Hepatocyte (in vitro differentiated cells): Measurements from ENCODE around the gene HLF. TPM values are rescaled to one million over a fixed set of nuclear protein-coding genes. Genes with fewer than 3 reads are reported as not detected.

ENCODE experiments used
- DNase-seq: peaks from one replicate; pipeline ENCODE4 v3.0.0-alpha.2; 2016; ENCODE audit warnings: low spot score
- H2AFZ ChIP-seq: fragments of 200-600 bp; sonication (generic); 2 replicates; pipeline ENCODE4 v1.6.0; 2016; ENCODE audit warnings: antibody characterized with exemption, mild to moderate bottlenecking
- H3K27ac ChIP-seq: fragments of 200-600 bp; sonication (generic); 2 replicates; pipeline ENCODE4 v1.5.1; 2016; ENCODE audit warnings: mild to moderate bottlenecking
- H3K27me3 ChIP-seq: fragments of 200-600 bp; sonication (generic); 2 replicates; pipeline ENCODE4 v1.6.1; 2016
- H3K36me3 ChIP-seq: fragments of 200-600 bp; sonication (generic); replicated peaks from 2 replicates; pipeline ENCODE4 v1.5.1; 2016; ENCODE audit warnings: low read depth; ENCODE audit not compliant: insufficient read depth
- H3K4me1 ChIP-seq: fragments of 200-600 bp; sonication (generic); 2 replicates; pipeline ENCODE4 v1.5.1; 2016; ENCODE audit warnings: mild to moderate bottlenecking, moderate library complexity; ENCODE audit not compliant: insufficient read depth
- H3K4me2 ChIP-seq: fragments of 200-600 bp; sonication (generic); 2 replicates; pipeline ENCODE4 v1.6.0; 2016
- H3K4me3 ChIP-seq: fragments of 200-600 bp; sonication (generic); 2 replicates; pipeline ENCODE4 v1.5.1; 2016; ENCODE audit warnings: mild to moderate bottlenecking
- H3K79me2 ChIP-seq: fragments of 200-600 bp; sonication (generic); 2 replicates; pipeline ENCODE4 v1.6.0; 2017; ENCODE audit warnings: mild to moderate bottlenecking
- H3K9me2 ChIP-seq: fragments of 200-600 bp; sonication (generic); replicated peaks from 2 replicates; pipeline ENCODE4 v1.6.0; 2017; ENCODE audit warnings: mild to moderate bottlenecking; ENCODE audit not compliant: insufficient read depth
- H3K9me3 ChIP-seq: fragments of 200-600 bp; sonication (generic); 2 replicates; pipeline ENCODE4 v1.5.1; 2016; ENCODE audit warnings: low read depth, mild to moderate bottlenecking
- H4K20me1 ChIP-seq: fragments of 200-600 bp; sonication (generic); 2 replicates; pipeline ENCODE4 v1.6.0; 2016; ENCODE audit warnings: mild to moderate bottlenecking; ENCODE audit not compliant: insufficient read depth, poor library complexity, severe bottlenecking
- CTCF ChIP-seq: fragments of 200-600 bp; sonication (generic); IDR thresholded peaks from 2 replicates; pipeline ENCODE4 v1.5.1; 2016; ENCODE audit warnings: antibody characterized with exemption, mild to moderate bottlenecking; ENCODE audit not compliant: poor library complexity
- EZH2 ChIP-seq: fragments of 200-600 bp; sonication (generic); IDR thresholded peaks from 2 replicates; pipeline ENCODE4 v1.6.1; 2016; ENCODE audit warnings: antibody characterized with exemption, mild to moderate bottlenecking, borderline replicate concordance
- EZH2phosphoT487 ChIP-seq: fragments of 200-600 bp; sonication (generic); IDR thresholded peaks from one replicate; pipeline ENCODE4 v1.6.1; 2018; ENCODE audit warnings: antibody characterized with exemption, mild to moderate bottlenecking, low read depth, moderate library complexity; ENCODE audit not compliant: unreplicated experiment, severe bottlenecking
- WGBS: methylation state at CpG from one replicate; pipeline ENCODE4 v1.1.6; 2016; ENCODE audit warnings: low lambda C conversion rate; ENCODE audit errors: missing lambda C conversion rate; 5-methylcytosine and 5-hydroxymethylcytosine counted together
- polyA plus RNA-seq: library from polyadenylated mRNA; unstranded; fragments of >200 nt; fragmentation: Nextera tagmentation; extraction: Ambion mirVana; gene quantifications from 2 replicates; pipeline ENCODE4 v1.2.1, GENCODE V29; 2016
- total RNA-seq: library from RNA; depleted of rRNA; stranded (reverse); fragments of >200 nt; gene quantifications from 2 replicates; pipeline ENCODE4 v1.2.3, GENCODE V29; 2014

Gene HLF
- total and polyA plus RNA-seq, 2 experiments from 2014 or later, result 0.48 to 0.60 TPM

DNA sequence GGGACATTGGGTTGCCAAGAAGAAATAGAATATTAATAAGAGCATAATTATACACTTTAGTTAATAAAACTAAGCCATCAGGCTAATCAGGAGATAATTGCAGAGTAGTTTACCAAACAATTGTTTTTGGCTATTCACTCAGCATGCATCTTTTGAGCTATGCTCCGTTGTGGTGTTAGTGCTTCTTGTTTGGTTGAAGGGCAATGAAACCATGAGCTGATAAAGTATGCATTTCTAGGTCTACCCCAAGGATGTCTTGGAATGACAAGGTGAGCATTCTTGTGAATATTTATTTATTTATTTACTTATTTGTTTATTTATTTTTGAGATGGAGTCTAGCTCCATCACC is 6.4 kb downstream of the HLF start:
- no peak for DNase-seq
- H3K9me2 ChIP-seq, result no peaks in the 10 kb centered on the region
- H3K27ac ChIP-seq, result no peak overlapping the region
- no peak overlapping the region for H3K4me2 ChIP-seq
- no peaks in the 10 kb centered on the region for H4K20me1 ChIP-seq
- H3K4me3 ChIP-seq, result no peak overlapping the region
- no peaks in the 10 kb centered on the region for H3K79me2 ChIP-seq
- peaks cover 39% of the 10 kb centered on the region for H3K27me3 ChIP-seq
- H3K9me3 ChIP-seq, result no peaks in the 10 kb centered on the region
- no peaks in the 10 kb centered on the region for H3K4me1 ChIP-seq
- 79% methylated on average over 1 of the region's 1 CpG for WGBS
- TF ChIP-seq CTCF (no peak), EZH2 (no peak), EZH2phosphoT487 (no peak)
- H2AFZ ChIP-seq, result no peak overlapping the region
- no peaks in the 10 kb centered on the region for H3K36me3 ChIP-seq

DNA sequence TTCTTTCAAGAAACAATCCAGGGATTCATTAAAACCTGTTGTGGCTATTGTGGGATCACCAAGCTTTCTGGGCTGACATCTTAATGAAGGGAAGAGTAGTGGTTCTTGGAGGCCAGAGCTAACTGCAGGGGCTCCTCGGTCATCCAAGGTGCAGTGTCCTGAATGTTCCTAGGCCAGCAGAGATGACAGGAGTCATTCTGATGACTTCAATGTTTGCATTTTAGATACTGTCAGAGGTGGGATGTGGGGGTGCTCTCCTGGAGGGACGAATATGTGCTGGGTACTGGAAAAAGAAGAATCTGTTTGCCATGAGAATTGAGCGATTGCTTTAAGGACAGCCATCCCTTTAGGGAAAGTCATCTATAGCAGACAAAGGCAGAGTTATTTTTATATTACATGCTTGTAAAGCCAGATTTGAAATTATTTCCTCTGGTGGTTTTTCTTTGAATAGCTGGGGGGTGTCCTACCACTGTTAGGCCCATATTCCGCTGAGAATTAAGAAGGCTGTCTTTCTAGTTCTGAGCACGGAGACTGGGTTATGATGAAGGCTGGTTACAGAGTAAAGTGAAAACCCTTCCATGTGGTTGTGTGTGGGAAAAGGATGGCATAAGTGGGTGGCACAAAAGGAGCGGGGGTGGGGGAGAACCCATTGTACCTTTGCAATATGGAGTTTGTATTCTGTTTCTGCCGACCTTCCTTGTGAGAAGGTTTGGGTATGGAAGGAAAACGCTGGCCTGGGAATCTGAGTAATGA is 7.4 kb downstream of the HLF start:
- peaks cover 30% of the 10 kb centered on the region for H3K27me3 ChIP-seq
- no peaks in the 10 kb centered on the region for H3K9me2 ChIP-seq
- TF ChIP-seq EZH2phosphoT487 (no peak), CTCF (no peak), EZH2 (no peak)
- H3K4me1 ChIP-seq, result no peaks in the 10 kb centered on the region
- H3K79me2 ChIP-seq, result no peaks in the 10 kb centered on the region
- H3K9me3 ChIP-seq, result no peaks in the 10 kb centered on the region
- H3K4me3 ChIP-seq, result no peak overlapping the region
- no peak for DNase-seq
- no peak overlapping the region for H3K4me2 ChIP-seq
- no peak overlapping the region for H3K27ac ChIP-seq
- 92% methylated on average over 8 of the region's 8 CpGs for WGBS
- no peak overlapping the region for H2AFZ ChIP-seq
- H3K36me3 ChIP-seq, result no peaks in the 10 kb centered on the region
- no peaks in the 10 kb centered on the region for H4K20me1 ChIP-seq

DNA sequence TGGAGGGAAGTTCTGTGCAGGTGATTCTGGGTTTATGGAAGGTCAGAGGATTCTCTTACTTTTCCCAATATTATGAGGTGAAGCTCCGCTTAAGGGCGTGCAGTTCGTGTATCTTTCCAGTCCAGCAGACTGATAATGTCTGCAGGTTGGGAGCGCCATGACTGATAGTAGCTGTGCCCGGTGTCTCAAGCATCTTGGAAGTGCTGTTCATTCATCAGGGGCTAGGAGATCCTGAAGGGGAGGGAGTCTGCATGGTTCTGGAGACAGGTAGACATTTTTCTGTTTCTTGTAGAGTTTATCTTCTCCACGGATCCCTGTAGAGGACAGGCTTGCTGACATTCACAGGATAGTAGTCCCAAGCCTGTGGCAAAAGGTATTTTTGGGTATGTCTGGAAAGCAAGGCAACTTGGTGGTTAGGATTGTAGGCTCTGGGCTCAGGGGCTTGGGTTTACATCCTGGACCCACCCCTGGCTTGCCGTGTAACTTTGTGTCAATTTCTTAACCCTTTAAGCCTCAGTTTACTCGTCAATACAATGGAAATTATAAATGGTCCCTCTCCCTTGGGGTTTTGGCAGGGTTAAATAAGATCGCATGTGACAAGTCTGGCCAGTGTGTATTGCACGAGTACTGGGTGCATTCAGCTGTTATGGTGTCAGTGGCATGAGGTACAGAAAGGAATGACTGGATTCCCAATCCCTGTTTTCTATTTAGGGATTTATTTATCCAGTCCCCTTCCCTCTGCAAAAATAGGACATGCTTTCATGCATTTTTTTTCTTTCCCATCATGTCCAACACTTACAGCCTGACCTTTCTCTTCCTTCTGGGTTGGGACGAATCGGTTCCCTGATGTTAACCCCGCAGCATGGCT is 8.2 kb downstream of the HLF start:
- TF ChIP-seq EZH2phosphoT487 (no peak), CTCF (no peak)
- WGBS, result 81% methylated on average over 13 of the region's 13 CpGs
- H3K9me3 ChIP-seq, result no peaks in the 10 kb centered on the region
- no peaks in the 10 kb centered on the region for H3K9me2 ChIP-seq
- H3K27me3 ChIP-seq, result peaks cover 22% of the 10 kb centered on the region
- no peaks in the 10 kb centered on the region for H3K36me3 ChIP-seq
- no peaks in the 10 kb centered on the region for H3K79me2 ChIP-seq
- no peaks in the 10 kb centered on the region for H4K20me1 ChIP-seq
- no peaks in the 10 kb centered on the region for H3K4me1 ChIP-seq
- H3K4me3 ChIP-seq, result no peak overlapping the region
- H3K27ac ChIP-seq, result no peak overlapping the region
- no peak overlapping the region for H3K4me2 ChIP-seq
- H2AFZ ChIP-seq, result no peak overlapping the region
- DNase-seq, result no peak
